Measurements from ENCODE around the gene ZNF600.

- no peak for TF ChIP-seq CTCF (IDR thresholded peaks at IDR 0.05 in 2 of 3, conservative IDR thresholded peaks at IDR 0.05 in 1 of 3; ENCODE audit: insufficient read depth in 2 of 3, low read depth in 1 of 3, low read length in 3 of 3)
- TF ChIP-seq RBM14 (IDR thresholded peaks at IDR 0.05; ENCODE audit: borderline replicate concordance, insufficient read depth, low read depth, low read length) = no peak
- TF ChIP-seq SRF (CRISPR knock-in tag; IDR thresholded peaks at IDR 0.05) = no peak
- no peak for TF ChIP-seq RBFOX2 (IDR thresholded peaks at IDR 0.05; ENCODE audit: low read depth, low read length)
- TF ChIP-seq POLR2AphosphoS5 (IDR thresholded peaks at IDR 0.05; ENCODE audit: control insufficient read depth, insufficient read depth, low read depth, low read length) = no peak
- no peak for TF ChIP-seq ZNF24 (IDR thresholded peaks at IDR 0.05)
- no peak for TF ChIP-seq BACH1 (tag; IDR thresholded peaks at IDR 0.05)
Observed at GRCh38 chr19:52809801-52810200, 23.2 kb upstream of the ZNF600 start.
